Keratinocyte (primary cell): ENCODE results near the gene ADAMTS15. TPM values are rescaled to one million over a fixed set of nuclear protein-coding genes. Genes with fewer than 3 reads are reported as not detected.

Source experiments
- DNase-seq: peaks from one replicate; pipeline ENCODE4 v3.0.0-alpha.2; 2011; ENCODE audit warnings: low read depth, missing footprints, low spot score
- FAIRE-seq: peaks from 2 replicates; lab custom pipeline; 2011; peaks lifted over from hg19 to GRCh38; lab: Jason Lieb, UNC
- H2AFZ ChIP-seq: 2 replicates; pipeline ENCODE4 v1.6.0; 2012; ENCODE audit warnings: low read length, control low read depth, inconsistent platforms; ENCODE audit not compliant: control insufficient read depth
- H3K27ac ChIP-seq: 2 replicates; pipeline ENCODE4 v1.5.1; 2011; ENCODE audit warnings: low read length; ENCODE audit not compliant: control insufficient read depth, insufficient read depth
- H3K27me3 ChIP-seq: 3 replicates; pipeline ENCODE4 v1.6.0; 2011; ENCODE audit warnings: low read length; ENCODE audit not compliant: control insufficient read depth, insufficient read depth; ENCODE audit errors: extremely low read depth
- H3K36me3 ChIP-seq, 2 experiments: 2 replicates in 1 of 2; 3 replicates in 1 of 2; pipeline ENCODE4 v1.5.1; 2011; ENCODE audit warnings: low read length in 2 of 2, mild to moderate bottlenecking in 1 of 2; ENCODE audit not compliant: control insufficient read depth in 2 of 2, insufficient read depth in 2 of 2; ENCODE audit errors: extremely low read depth in 1 of 2
- H3K4me1 ChIP-seq: 3 replicates; pipeline ENCODE4 v1.5.1; 2011; ENCODE audit warnings: low read length; ENCODE audit not compliant: control insufficient read depth, insufficient read depth; ENCODE audit errors: extremely low read depth
- H3K4me2 ChIP-seq: 3 replicates; pipeline ENCODE4 v1.6.0; 2011; ENCODE audit warnings: low read depth, low read length; ENCODE audit not compliant: control insufficient read depth, insufficient read depth; ENCODE audit errors: extremely low read depth
- H3K4me3 ChIP-seq, 3 experiments: fragments of 200-600 bp in 1 of 3; sonication (generic) in 1 of 3; 2 replicates in 2 of 3; 3 replicates in 1 of 3; pipeline ENCODE4 v1.5.1; 2011 to 2016; ENCODE audit warnings: low read length in 3 of 3, mild to moderate bottlenecking in 3 of 3, control low read depth in 2 of 3, inconsistent platforms in 1 of 3, low read depth in 1 of 3, mixed read lengths in 1 of 3, mixed run types in 1 of 3, moderate library complexity in 1 of 3; ENCODE audit not compliant: control insufficient read depth in 2 of 3, insufficient read depth in 2 of 3; ENCODE audit errors: extremely low read depth in 1 of 3
- H3K79me2 ChIP-seq: 2 replicates; pipeline ENCODE4 v1.6.0; 2012; ENCODE audit warnings: low read length; ENCODE audit not compliant: control insufficient read depth, insufficient read depth
- H3K9ac ChIP-seq: 3 replicates; pipeline ENCODE4 v1.6.0; 2011; ENCODE audit warnings: low read length; ENCODE audit not compliant: control insufficient read depth, insufficient read depth; ENCODE audit errors: extremely low read depth
- H3K9me1 ChIP-seq: 3 replicates; pipeline ENCODE4 v1.6.0; 2011; ENCODE audit warnings: low read length; ENCODE audit not compliant: control insufficient read depth, insufficient read depth; ENCODE audit errors: extremely low read depth
- H3K9me3 ChIP-seq: 2 replicates; pipeline ENCODE4 v1.5.1; 2012; ENCODE audit warnings: low read depth, low read length; ENCODE audit not compliant: control insufficient read depth
- H4K20me1 ChIP-seq: 3 replicates; pipeline ENCODE4 v1.6.0; 2011; ENCODE audit warnings: low read length; ENCODE audit not compliant: control insufficient read depth, insufficient read depth; ENCODE audit errors: extremely low read depth
- CTCF ChIP-seq, 3 experiments: IDR thresholded peaks in 1 of 3; conservative IDR thresholded peaks in 1 of 3; optimal IDR thresholded peaks in 1 of 3; 2 replicates in 2 of 3; 3 replicates in 1 of 3; pipeline versions ENCODE3 to v1.5.1; 2011; ENCODE audit warnings: low read length in 3 of 3, mild to moderate bottlenecking in 3 of 3, moderate library complexity in 2 of 3, control low read depth in 1 of 3, inconsistent platforms in 1 of 3; ENCODE audit not compliant: insufficient read depth in 2 of 3; ENCODE audit errors: extremely low read depth in 1 of 3
- EZH2 ChIP-seq: IDR thresholded peaks from one replicate; pipeline ENCODE4 v1.6.1; 2012; ENCODE audit warnings: inconsistent platforms, mild to moderate bottlenecking, low read length, moderate library complexity
- dilution Hi-C: fragments of 300-500 bp; cut with MboI; formaldehyde crosslinking; loops from one replicate; pipeline ENCODE4 v1.7.0; 2020; ENCODE audit warnings: low sequenced_read_pairs; ENCODE audit not compliant: extremely low pct_ligation_motif_present
- polyA plus RNA-seq, 5 experiments: library from polyadenylated mRNA; depleted of rRNA in 3 of 5; stranded (reverse) in 3 of 5; stranded (forward) in 1 of 5; unstranded in 1 of 5; fragments of >200 nt; gene quantifications; 1 replicate in 1 of 5; 2 replicates in 3 of 5; 3 replicates in 1 of 5; pipeline versions ENCODE4 v1.2.1 to v1.2.3, GENCODE V29; 2011 to 2012; ENCODE audit warnings: missing spikeins in 2 of 5, low read depth in 1 of 5, low replicate concordance in 1 of 5

Gene ADAMTS15
- polyA plus RNA-seq, 1 donor (not counting 4 experiments of a cell fraction or from before 2014, with no cell fraction given) = 0.30 TPM

DNA sequence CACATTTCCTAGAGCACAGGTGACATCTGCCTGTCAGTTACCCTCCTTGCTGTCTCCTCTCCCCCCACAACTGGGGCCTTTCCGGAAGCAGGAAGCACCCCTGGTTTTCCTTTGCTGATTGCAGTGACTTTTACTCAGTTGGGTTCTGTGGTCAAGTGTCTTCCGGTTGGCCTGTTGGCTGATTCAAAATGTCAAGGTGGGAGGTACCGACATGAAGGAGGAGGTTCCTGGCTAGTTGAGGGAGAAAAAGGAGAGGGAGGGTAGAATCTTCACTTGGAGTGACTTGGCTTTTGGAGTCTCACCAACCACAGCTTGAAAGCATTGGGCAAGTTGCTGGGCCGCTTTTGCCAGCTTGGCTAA, 9.3 kb upstream of the ADAMTS15 start:
- TF ChIP-seq EZH2 (no peak), CTCF (optimal IDR thresholded peaks at IDR 0.05 in 1 of 3, IDR thresholded peaks at IDR 0.05 in 1 of 3, conservative IDR thresholded peaks at IDR 0.05 in 1 of 3; ENCODE audit: extremely low read depth in 1 of 3, insufficient read depth in 2 of 3, low read length in 3 of 3) (no peak)
- DNase-seq = no peak
- Histone ChIP-seq H2AFZ (no peak overlapping the region), H3K4me3 (no peak overlapping the region), H3K36me3 (no peaks in the 10 kb centered on the region), H3K9me1 (no peaks in the 10 kb centered on the region), H3K27me3 (no peaks in the 10 kb centered on the region), H4K20me1 (no peaks in the 10 kb centered on the region), H3K79me2 (no peaks in the 10 kb centered on the region), H3K27ac (no peak overlapping the region), H3K4me1 (peaks cover 37% of the 10 kb centered on the region), H3K4me2 (no peak overlapping the region), H3K9me3 (no peaks in the 10 kb centered on the region), H3K9ac (no peak overlapping the region)
- dilution Hi-C loops = no loop called here
- no peak for FAIRE-seq

GRCh38 chr11:130439876-130440275, 8.6 kb upstream of the ADAMTS15 start:
- Histone ChIP-seq H3K4me1 (peaks cover 36% of the 10 kb centered on the region), H3K9ac (no peak overlapping the region), H3K27me3 (no peaks in the 10 kb centered on the region), H3K9me3 (no peaks in the 10 kb centered on the region), H3K36me3 (no peaks in the 10 kb centered on the region), H3K4me2 (no peak overlapping the region), H4K20me1 (no peaks in the 10 kb centered on the region), H3K9me1 (no peaks in the 10 kb centered on the region), H3K4me3 (no peak overlapping the region), H3K79me2 (no peaks in the 10 kb centered on the region), H3K27ac (no peak overlapping the region), H2AFZ (no peak overlapping the region)
- no peak for DNase-seq
- dilution Hi-C loops = no loop called here
- no peak for FAIRE-seq
- no peak for TF ChIP-seq CTCF (optimal IDR thresholded peaks at IDR 0.05 in 1 of 3, IDR thresholded peaks at IDR 0.05 in 1 of 3, conservative IDR thresholded peaks at IDR 0.05 in 1 of 3; ENCODE audit: extremely low read depth in 1 of 3, insufficient read depth in 2 of 3, low read length in 3 of 3)
- no peak for TF ChIP-seq EZH2
